Stimulated activated CD4-positive, alpha-beta T cell treated with anti-CD3 and anti-CD28 coated beads, Interleukin-2, amount 100 ng/mL, for 4 hours (primary cell): ENCODE results near the gene EXO1.

Source experiments
- DNase-seq: peaks from one replicate; pipeline ENCODE4 v3.0.0-alpha.2; 2020; ENCODE audit warnings: low read depth

The EXO1 gene

DNA sequence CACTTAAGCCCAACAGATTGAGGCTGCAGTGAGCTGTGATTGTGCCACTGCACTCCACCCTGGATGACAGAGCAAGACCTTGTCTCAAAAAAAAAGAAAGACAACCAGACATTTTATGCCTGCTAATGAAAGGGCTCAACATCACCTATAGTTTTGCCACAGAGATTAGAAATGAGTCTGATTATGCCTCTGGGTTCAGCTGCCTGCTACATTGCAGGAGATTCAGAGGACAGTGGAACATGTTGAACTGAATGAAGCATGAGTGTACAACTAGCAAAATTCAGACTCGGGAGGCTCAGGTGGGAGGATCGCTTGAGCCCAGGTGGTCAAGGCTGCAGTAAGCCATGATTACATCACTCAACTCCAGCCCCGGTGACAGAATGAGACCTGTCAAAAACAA, 46.0 kb downstream of the EXO1 start:
- DNase-seq: no peak

DNA sequence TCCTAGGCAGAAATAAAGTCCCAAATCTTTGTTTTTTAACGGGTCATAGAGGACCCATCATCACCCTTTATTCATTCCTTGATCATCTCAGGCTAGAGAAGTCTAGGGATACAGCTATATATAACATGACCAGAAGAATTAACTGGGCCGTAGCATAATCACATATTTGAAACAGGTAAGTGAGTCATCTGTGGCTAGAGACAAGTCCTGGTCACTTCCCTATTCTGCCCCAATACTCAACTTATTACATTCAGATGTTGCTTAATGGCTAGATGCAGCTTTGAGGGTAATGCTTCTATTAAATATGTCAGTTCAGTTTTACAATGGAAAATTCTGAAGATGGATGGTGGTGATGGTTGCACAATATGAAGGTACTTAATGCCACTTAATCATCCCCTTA, 47.0 kb downstream of the EXO1 start:
- no peak for DNase-seq

DNA sequence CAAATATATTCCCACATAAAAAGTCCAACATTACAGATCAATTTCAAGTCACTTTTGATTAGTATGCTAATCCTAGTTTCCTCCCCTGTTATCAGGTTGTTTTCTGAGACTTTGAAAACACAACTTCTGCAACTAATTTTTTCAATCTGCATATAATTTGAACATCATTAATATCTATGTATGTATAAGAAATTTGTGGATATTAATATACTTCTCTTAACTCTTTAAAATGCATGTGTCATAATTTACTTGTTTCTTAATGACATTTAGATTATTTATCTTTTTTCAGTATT, 48.6 kb downstream of the EXO1 start:
- no peak for DNase-seq

DNA sequence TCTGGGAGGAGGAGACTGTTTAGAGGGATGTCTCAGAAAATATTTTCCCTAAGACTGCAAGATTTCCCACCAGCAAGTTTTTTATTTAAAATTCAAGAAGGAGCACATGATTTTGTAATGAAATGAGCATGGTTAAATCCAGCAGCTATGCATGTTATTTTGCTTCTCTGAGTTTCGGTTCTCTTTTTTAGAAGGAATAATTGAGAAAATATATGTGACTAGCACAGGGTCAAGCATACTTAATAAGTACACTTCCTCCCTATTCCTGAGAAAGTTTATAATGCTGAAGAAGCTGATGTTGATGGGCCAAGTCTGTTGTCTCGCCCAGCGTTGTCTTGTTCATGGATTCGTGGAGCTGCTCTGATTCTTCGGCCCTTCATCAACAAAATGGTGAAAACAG, 51.2 kb downstream of the EXO1 start:
- DNase-seq: no peak

DNA sequence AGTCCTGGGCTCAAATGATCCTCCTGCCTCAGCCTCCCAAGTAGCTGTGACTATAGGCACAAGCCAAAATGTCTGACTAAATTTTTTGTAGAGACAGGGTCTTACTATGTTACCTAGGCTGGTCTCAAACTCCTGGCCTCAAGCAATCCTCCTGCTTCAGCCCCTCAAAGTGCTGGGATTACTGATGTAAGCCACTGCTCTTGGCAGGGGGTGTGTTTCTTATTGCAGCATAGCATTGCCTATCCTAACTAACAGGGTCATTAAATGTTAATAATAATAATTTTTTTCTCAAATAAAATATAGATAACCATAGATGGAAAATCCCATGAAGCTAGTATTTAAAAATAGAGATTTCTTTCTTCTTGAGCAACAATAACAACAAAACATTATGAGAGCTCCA, 52.4 kb downstream of the EXO1 start:
- DNase-seq: no peak

DNA sequence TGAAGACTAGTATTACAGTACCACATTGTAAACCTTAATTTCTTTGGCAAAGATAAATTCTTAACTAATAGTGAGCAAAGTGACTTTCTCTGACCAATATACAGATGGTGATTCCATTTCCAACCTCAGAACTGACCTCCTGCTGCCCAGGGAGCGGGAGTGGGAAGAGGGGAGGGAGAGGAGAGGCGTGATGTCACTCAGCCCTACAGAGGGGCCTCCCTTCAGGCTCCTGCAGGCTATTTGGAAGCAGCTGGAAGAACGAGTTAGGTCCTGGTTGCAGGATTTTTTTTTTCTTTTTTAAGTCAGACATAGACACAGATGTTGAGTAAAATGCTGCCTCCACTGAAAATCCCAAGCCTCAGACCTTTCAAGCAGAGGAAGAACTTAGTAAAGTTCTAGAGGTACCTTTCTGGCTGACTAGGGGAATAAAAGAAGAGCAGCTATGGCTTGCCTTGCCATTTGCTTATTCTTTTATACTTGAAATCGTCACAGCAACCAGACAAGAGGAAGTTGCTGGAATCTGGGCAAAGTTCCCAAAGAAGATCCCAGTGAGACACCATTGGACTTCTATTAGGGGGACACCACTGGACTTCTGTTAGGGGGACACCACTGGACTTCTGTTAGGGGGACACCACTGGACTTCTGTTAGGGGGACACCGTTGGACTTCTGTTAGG, 54.5 kb downstream of the EXO1 start:
- DNase-seq: no peak

DNA sequence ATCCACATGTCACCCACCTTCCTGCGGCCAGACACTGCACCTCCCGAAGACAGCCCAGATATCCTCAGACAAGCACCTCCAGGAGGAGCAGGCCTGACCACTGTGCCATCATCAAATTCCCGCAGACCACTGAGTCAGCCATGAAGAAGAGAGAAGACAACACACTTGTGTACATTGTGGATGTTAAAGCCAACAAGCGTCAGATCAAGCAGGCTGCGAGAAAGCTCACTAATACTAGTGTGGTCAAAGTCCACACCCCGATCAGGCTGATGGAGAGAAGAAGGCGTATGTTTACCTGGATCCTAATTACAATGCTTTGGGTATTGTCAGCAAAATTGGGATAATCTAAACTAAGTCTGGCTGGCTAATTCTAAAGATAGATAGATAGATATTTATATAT, 68.2 kb downstream of the EXO1 start:
- no peak for DNase-seq

DNA sequence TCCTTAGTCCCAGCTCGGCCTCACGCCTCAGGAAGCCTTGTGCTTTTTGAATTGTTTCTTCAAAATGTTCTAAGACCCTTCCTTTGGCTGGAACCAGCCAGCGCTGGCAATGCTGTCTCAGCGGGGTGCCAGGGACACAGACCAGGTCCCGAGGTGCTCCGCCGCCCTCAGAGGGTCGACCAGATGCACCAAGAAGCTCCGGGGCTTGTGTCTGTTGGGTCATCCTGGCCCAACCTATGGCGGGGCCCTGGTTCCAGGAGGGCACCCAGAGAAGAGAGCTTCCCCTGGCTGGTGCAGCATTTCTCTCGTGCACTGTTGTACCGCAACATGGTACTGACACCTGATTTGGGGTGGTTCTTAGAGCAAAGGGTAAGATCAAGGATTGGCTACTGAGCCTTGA, 69.5 kb downstream of the EXO1 start:
- DNase-seq: no peak

DNA sequence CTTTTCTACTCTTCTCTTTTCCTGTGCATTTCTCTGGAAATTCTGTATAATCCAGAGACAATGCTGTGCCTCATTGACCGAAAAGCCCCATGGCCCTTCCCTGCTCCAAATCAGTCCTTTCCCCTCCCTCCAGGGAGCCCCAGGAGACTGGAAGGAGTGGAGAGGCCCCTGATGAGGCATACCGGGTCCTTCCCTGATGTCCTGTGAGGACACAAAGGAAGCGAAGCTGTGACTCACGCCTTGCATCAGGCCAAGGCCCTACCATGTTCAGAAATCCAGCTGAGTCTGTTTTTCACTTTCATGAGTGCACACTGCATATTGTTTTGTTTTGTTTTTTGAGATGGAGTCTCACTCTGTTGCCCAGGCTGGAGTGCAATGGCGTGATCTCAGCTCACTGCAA, 70.9 kb downstream of the EXO1 start:
- DNase-seq: no peak

DNA sequence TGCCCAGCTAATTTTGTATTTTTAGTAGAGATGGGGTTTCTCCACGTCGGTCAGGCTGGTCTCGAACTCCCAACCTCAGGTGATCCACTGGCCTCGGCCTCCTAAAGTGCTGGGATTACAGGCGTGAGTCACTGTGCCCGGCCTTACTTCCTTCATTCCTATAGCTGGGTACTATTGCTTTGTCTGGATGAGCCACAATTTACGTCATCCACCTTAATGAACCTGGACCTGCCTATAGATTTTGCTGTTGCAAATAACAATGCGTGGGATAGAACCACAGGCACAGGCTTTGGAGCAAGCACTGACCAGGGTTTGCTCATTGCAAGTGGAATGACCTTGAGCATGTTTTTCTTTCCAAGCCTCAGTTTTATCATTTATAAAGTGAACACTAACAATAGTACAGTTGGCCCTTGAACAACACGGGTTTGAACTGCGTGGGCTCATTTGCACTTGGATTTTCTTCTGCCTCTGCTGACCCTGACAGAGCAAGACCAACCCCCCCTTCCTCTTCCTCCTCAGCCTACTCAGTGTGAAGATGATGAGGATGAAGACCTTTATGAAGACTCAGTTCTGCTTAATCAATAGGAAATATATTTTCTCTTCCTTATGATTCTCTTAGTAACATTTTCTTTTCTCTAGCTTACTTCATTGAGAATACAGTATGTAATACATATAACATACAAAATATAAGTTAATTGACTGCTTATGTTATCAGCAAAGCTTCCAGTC, 76.2 kb downstream of the EXO1 start:
- no peak for DNase-seq

DNA sequence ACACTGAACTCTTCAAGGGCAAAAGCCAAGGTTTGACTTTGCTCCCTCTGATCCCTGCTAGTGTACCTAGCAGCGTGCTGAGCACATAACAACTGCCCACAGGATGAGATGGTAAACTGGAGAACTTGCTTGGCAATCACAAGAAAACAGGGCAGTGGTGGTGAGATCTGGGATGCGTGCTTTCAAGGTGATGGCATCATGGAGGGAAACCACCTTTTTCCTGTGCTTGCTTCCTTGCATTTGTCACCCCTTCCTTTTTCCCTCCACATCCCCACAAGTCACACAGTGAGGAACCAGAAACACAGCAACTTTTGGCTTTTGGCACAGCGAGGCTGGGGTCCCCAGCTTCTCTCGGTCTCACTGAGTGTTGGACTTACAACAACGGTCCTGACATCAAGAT, 78.1 kb downstream of the EXO1 start:
- no peak for DNase-seq

DNA sequence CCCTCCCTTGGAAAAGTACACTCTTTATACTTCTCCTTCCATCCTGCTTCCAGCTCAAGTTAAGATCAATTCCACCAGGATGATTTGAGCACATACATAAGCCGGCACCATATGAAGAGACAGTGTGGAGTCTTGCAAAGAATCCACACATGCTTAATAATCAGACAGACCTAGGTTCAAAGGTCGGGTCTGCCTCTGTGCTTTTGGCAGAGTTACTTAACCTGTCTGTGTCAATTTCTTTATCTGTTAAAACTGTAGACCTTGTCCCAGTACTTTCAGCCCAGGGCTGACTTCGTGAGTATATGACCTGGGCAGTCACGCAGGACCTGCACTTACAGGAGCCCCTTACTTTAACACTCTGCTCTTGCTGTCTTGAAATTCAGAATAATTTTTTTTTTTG, 79.3 kb downstream of the EXO1 start:
- no peak for DNase-seq

DNA sequence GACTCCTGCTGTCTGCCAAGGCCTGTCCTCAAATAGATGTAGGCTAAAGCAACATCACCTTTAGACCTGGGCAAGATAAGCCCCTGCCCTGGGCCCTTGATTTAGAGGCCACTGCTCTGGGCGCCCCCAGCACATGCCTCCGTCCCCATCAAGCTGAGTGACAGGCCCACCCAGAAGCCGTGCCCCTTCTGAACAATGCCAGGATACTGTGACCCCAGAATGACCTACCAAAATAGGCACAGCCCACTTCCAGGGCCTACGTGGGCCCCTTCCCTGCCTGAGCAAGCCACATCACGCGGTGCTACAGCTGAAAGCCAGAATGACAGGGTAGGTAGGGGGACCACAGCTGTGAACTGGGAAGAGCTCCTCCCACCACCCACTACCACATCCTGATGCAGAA, 84.8 kb downstream of the EXO1 start:
- DNase-seq: no peak

DNA sequence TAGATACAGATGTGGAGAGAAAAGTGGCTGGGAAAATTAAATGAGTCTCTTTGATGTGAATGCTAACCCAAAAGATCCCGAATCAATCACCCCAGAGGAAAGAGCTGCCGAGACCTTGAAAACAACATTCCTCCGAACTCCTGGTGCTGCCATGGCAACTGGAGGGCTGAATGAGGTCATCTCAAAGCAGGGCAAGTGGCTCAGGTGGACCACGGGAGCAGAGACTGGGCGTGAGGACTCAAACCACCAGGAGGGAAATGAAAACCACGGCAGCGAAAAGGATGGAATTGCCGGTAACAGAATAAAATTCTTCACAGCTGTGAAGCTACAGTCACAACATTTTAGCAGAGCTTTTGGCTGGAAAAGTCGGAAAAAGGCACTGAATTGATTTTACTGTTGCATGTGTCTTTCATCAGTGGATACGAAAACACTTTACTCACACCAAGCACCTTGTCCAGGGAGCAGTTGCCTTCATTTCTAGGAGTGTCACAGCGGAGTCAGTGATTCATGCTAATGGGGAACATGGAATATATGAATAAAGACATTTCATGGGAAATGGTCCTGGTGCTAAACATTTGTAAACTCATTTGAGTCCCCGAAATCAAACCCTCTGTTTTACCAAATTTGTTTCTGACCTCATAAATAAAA, 86.3 kb downstream of the EXO1 start:
- no peak for DNase-seq

DNA sequence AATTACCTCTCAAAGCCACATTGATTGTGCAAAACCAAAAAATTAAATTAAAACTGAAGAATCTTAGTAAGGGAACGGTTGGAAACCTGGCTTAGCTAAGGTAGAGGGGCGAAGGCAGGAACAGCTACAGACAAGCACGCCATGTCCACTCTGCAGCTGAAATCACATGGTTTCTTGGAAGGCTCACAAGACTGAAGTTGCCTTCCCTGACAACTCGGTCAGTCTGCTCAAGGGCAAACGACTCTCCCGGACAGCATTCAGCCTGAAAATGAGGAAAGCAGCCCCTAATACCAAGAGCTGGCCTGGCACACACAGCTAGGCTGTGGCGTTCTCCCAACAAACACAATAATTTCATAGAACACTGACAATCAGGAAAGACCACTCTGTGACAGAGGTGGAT, 86.9 kb downstream of the EXO1 start:
- no peak for DNase-seq
